GM12801 (cell line): ENCODE results near the gene CBX8.

Experiments
- CTCF ChIP-seq: IDR thresholded peaks from one replicate; pipeline ENCODE4 v1.5.1; 2011; ENCODE audit warnings: control low read depth; ENCODE audit not compliant: insufficient read length; ENCODE audit errors: extremely low read depth

Gene CBX8

GRCh38 chr17:79820959-79821330, 24.1 kb upstream of the CBX8 start:
- no peak for TF ChIP-seq CTCF

- no peak for TF ChIP-seq CTCF
Observed at GRCh38 chr17:79819534-79820276, 22.8 kb upstream of the CBX8 start.

GRCh38 chr17:79819085-79819484, 22.2 kb upstream of the CBX8 start:
- no peak for TF ChIP-seq CTCF

- no peak for TF ChIP-seq CTCF
Observed at GRCh38 chr17:79818026-79818758, 21.3 kb upstream of the CBX8 start.

- no peak for TF ChIP-seq CTCF
Observed at GRCh38 chr17:79815836-79816461, 19.1 kb upstream of the CBX8 start.

- TF ChIP-seq CTCF, result no peak
Observed at GRCh38 chr17:79814974-79815835, 18.3 kb upstream of the CBX8 start.
